Endodermal cell (in vitro differentiated cells): ENCODE measurements around the gene CARS2. TPM values are rescaled to one million over a fixed set of nuclear protein-coding genes. Genes with fewer than 3 reads are reported as not detected.

ENCODE experiments used
- DNase-seq: peaks from one replicate; pipeline ENCODE4 v3.0.0-alpha.2; 2017
- H3K27ac ChIP-seq: 2 replicates; pipeline ENCODE4 v1.5.1; 2013; ENCODE audit warnings: mild to moderate bottlenecking, low read depth, low read length, moderate library complexity
- H3K27me3 ChIP-seq: 2 replicates; pipeline ENCODE4 v1.6.1; 2013; ENCODE audit warnings: mild to moderate bottlenecking, low read length, moderate library complexity; ENCODE audit not compliant: insufficient read depth, control insufficient read depth, poor library complexity, severe bottlenecking
- H3K36me3 ChIP-seq: 2 replicates; pipeline ENCODE4 v1.7.0; 2013; ENCODE audit warnings: mild to moderate bottlenecking, low read length, moderate library complexity; ENCODE audit not compliant: control insufficient read depth, insufficient read depth
- H3K4me1 ChIP-seq: one replicate; pipeline ENCODE4 v1.7.0; 2013; ENCODE audit warnings: low read length; ENCODE audit not compliant: control insufficient read depth, insufficient read depth
- H3K4me3 ChIP-seq: 2 replicates; pipeline ENCODE4 v1.5.1; 2013; ENCODE audit warnings: mild to moderate bottlenecking, low read length, moderate library complexity
- H3K9ac ChIP-seq: 2 replicates; pipeline ENCODE4 v1.6.1; 2013; ENCODE audit warnings: mild to moderate bottlenecking, low read length, moderate library complexity; ENCODE audit not compliant: poor library complexity, severe bottlenecking; ENCODE audit errors: extremely low read depth
- H3K9me3 ChIP-seq: 2 replicates; pipeline ENCODE4 v1.6.1; 2013; ENCODE audit warnings: mild to moderate bottlenecking, low read length, moderate library complexity; ENCODE audit not compliant: control insufficient read depth
- H3K27ac Mint-ChIP-seq: 2 replicates; pipeline ENCODE4 v1.8.0; 2020; ENCODE audit warnings: mixed read lengths
- H3K27me3 Mint-ChIP-seq: 2 replicates; pipeline ENCODE4 v1.8.0; 2021; ENCODE audit warnings: mild to moderate bottlenecking, mixed read lengths; ENCODE audit not compliant: insufficient read depth
- H3K36me3 Mint-ChIP-seq: 2 replicates; pipeline ENCODE4 v1.8.0; 2020; ENCODE audit warnings: low read depth, mixed read lengths
- H3K4me1 Mint-ChIP-seq: 2 replicates; pipeline ENCODE4 v1.8.0; 2020; ENCODE audit warnings: mixed read lengths
- H3K4me3 Mint-ChIP-seq: 2 replicates; pipeline ENCODE4 v1.8.0; 2020; ENCODE audit warnings: mild to moderate bottlenecking, moderate library complexity, mixed read lengths
- H3K9me3 Mint-ChIP-seq: 2 replicates; pipeline ENCODE4 v1.8.0; 2020; ENCODE audit warnings: mild to moderate bottlenecking, mixed read lengths
- CTCF ChIP-seq: fragments of 200-600 bp; sonication (generic); conservative IDR thresholded peaks from 2 replicates; pipeline ENCODE4 v1.5.0; 2021; ENCODE audit warnings: antibody characterized with exemption, mild to moderate bottlenecking
- WGBS, 2 experiments: methylation state at CpG; one replicate each; pipeline versions ENCODE4 v1.1.5 to v1.1.7; 2013; ENCODE audit warnings: missing lambda C conversion rate in 2 of 2, mixed read lengths in 1 of 2; ENCODE audit not compliant: insufficient coverage in 1 of 2, insufficient read length in 1 of 2; 5-methylcytosine and 5-hydroxymethylcytosine counted together
- total RNA-seq, 2 donors: library from RNA; stranded (reverse); fragmentation: NEBNext Ultra II Directional in 1 of 2; extraction: Animal tissue kit (Norgen Biotek cat#: 25700) in 1 of 2; gene quantifications; 2 replicates in 1 of 2; 3 replicates in 1 of 2; pipeline ENCODE4 v1.2.1, GENCODE V29; 2021

Gene CARS2
- total RNA-seq, 2 donors from 2014 or later: 53.0 to 53.2 TPM

GRCh38 chr13:110641055-110642015 lies 64.6 kb downstream of the CARS2 start:
- Histone ChIP-seq H3K27ac (peak overlapping the region; percentile 24), H3K4me3 (no peak overlapping the region), H3K9ac (no peak overlapping the region), H3K4me1 (peaks cover 18% of the 10 kb centered on the region), H3K36me3 (peaks cover 66% of the 10 kb centered on the region), H3K27me3 (no peaks in the 10 kb centered on the region), H3K9me3 (no peaks in the 10 kb centered on the region)
- WGBS, 2 experiments: 90 to 91% methylated on average over 24 to 29 of the region's 29 CpGs
- no peaks in the 10 kb centered on the region for H3K9me3 Mint-ChIP-seq
- H3K27ac Mint-ChIP-seq: peak overlapping the region; percentile 80
- no peak overlapping the region for H3K4me3 Mint-ChIP-seq
- DNase-seq: peak; percentile 41
- peaks cover 30% of the 10 kb centered on the region for H3K4me1 Mint-ChIP-seq
- TF ChIP-seq CTCF: no peak
- H3K36me3 Mint-ChIP-seq: peaks cover 67% of the 10 kb centered on the region
- H3K27me3 Mint-ChIP-seq: no peaks in the 10 kb centered on the region

GRCh38 chr13:110640591-110641029 lies 65.3 kb downstream of the CARS2 start:
- Mint-ChIP-seq H3K9me3 (no peaks in the 10 kb centered on the region), H3K4me3 (no peak overlapping the region), H3K36me3 (peaks cover 73% of the 10 kb centered on the region), H3K27ac (peak overlapping the region; percentile 82), H3K4me1 (peaks cover 30% of the 10 kb centered on the region), H3K27me3 (no peaks in the 10 kb centered on the region)
- Histone ChIP-seq H3K9ac (no peak overlapping the region), H3K4me3 (no peak overlapping the region), H3K27ac (peak overlapping the region; percentile 24), H3K36me3 (peaks cover 73% of the 10 kb centered on the region), H3K9me3 (no peaks in the 10 kb centered on the region), H3K4me1 (peaks cover 18% of the 10 kb centered on the region), H3K27me3 (no peaks in the 10 kb centered on the region)
- 93 to 95% methylated on average over 8 to 13 of the region's 13 CpGs for WGBS, 2 experiments
- TF ChIP-seq CTCF: no peak
- peak; percentile 48 for DNase-seq

- H3K36me3 Mint-ChIP-seq: peaks cover 80% of the 10 kb centered on the region
- H3K9me3 Mint-ChIP-seq: no peaks in the 10 kb centered on the region
- H3K4me1 ChIP-seq: peaks cover 18% of the 10 kb centered on the region
- H3K4me3 Mint-ChIP-seq: no peak overlapping the region
- TF ChIP-seq CTCF: peak; percentile 24
- peak; percentile 60 for DNase-seq
- peak overlapping the region; percentile 7 for H3K27ac ChIP-seq
- peak overlapping the region; percentile 82 for H3K27ac Mint-ChIP-seq
- H3K4me3 ChIP-seq: no peak overlapping the region
- WGBS, 2 experiments: 64 to 100% methylated on average over 1 to 5 of the region's 5 CpGs
- no peaks in the 10 kb centered on the region for H3K27me3 ChIP-seq
- H3K9ac ChIP-seq: no peak overlapping the region
- peaks cover 30% of the 10 kb centered on the region for H3K4me1 Mint-ChIP-seq
- H3K27me3 Mint-ChIP-seq: no peaks in the 10 kb centered on the region
- no peaks in the 10 kb centered on the region for H3K9me3 ChIP-seq
- H3K36me3 ChIP-seq: peaks cover 80% of the 10 kb centered on the region
Measured at GRCh38 chr13:110639935-110640334, 66.0 kb downstream of the CARS2 start.
